Mucosa of gallbladder (tissue), 1 donor: ENCODE results near the gene LRRC42. TPM values are rescaled to one million over a fixed set of nuclear protein-coding genes. Genes with fewer than 3 reads are reported as not detected.

Experiments
- DNase-seq: peaks from one replicate; pipeline ENCODE4 v3.0.0-alpha.2; 2020; ENCODE audit warnings: low spot score
- total RNA-seq: library from RNA; stranded (reverse); gene quantifications from one replicate; pipeline ENCODE4 v1.2.1, GENCODE V29; 2021
- donor health status: DM: no; HTN: no; CAD: no.

LRRC42 gene
- total RNA-seq, 1 donor from 2014 or later, result 25.7 TPM

GRCh38 chr1:53942127-53942957, 3.8 kb upstream of the LRRC42 start:
- no peak for DNase-seq

- DNase-seq, result no peak
These were observed 3.1 kb upstream of the LRRC42 start for GRCh38 chr1:53943090-53943489.

- DNase-seq, result no peak
These were observed 2.6 kb upstream of the LRRC42 start for GRCh38 chr1:53943490-53944043.

- DNase-seq, result no peak
These were observed 1.5 kb upstream of the LRRC42 start for GRCh38 chr1:53944469-53945182.

- no peak for DNase-seq
These were observed 1.0 kb upstream of the LRRC42 start for GRCh38 chr1:53945183-53945432.

GRCh38 chr1:53945433-53946251, 508 bp upstream of the LRRC42 start, which contains the start of gene IFT25:
Gene IFT25, minus strand, starts transcription at chr1:53945699. Its CDS starts 5,617 bp downstream, at chr1:53940082.
- peak; percentile 97 for DNase-seq

- no peak for DNase-seq
These were observed 1.2 kb downstream of the LRRC42 start for GRCh38 chr1:53947172-53947907.

GRCh38 chr1:53948291-53948690, 2.1 kb downstream of the LRRC42 start:
- DNase-seq, result no peak

- no peak for DNase-seq
These were observed 3.2 kb downstream of the LRRC42 start for GRCh38 chr1:53949023-53949990.

GRCh38 chr1:53951697-53952096, 5.5 kb downstream of the LRRC42 start:
- no peak for DNase-seq

GRCh38 chr1:53954128-53954527, 8.0 kb downstream of the LRRC42 start:
- no peak for DNase-seq

GRCh38 chr1:53956308-53957168, 10.4 kb downstream of the LRRC42 start:
- no peak for DNase-seq

GRCh38 chr1:53957194-53957818, 11.2 kb downstream of the LRRC42 start:
- peak; percentile 41 for DNase-seq

- DNase-seq, result no peak
These were observed 13.6 kb downstream of the LRRC42 start for GRCh38 chr1:53959664-53960250.

- no peak for DNase-seq
These were observed 16.2 kb downstream of the LRRC42 start for GRCh38 chr1:53962395-53962794.

- no peak for DNase-seq
These were observed 17.3 kb downstream of the LRRC42 start for GRCh38 chr1:53963460-53963859.

- DNase-seq, result no peak
These were observed 18.0 kb downstream of the LRRC42 start for GRCh38 chr1:53964109-53964508.

- no peak for DNase-seq
These were observed 20.6 kb downstream of the LRRC42 start for GRCh38 chr1:53966794-53967193.
